HFFc6 (cell line): Measurements from ENCODE around the gene PTRH1. TPM values are rescaled to one million over a fixed set of nuclear protein-coding genes. Genes with fewer than 3 reads are reported as not detected.

Experiments
- DNase-seq: peaks from one replicate; pipeline ENCODE4 v3.0.0-alpha.2; 2018
- H3K27ac Mint-ChIP-seq: 2 replicates; pipeline ENCODE4 v1.8.0; 2020; ENCODE audit warnings: mild to moderate bottlenecking, mixed read lengths
- H3K27me3 Mint-ChIP-seq: 2 replicates; pipeline ENCODE4 v1.8.0; 2021; ENCODE audit warnings: mild to moderate bottlenecking, moderate library complexity, mixed read lengths; ENCODE audit not compliant: insufficient read depth
- H3K36me3 Mint-ChIP-seq: 2 replicates; pipeline ENCODE4 v1.8.0; 2021; ENCODE audit warnings: low read depth, mixed read lengths
- H3K4me1 Mint-ChIP-seq: 2 replicates; pipeline ENCODE4 v1.8.0; 2020; ENCODE audit warnings: low read depth, mixed read lengths
- H3K4me3 Mint-ChIP-seq: 2 replicates; pipeline ENCODE4 v1.8.0; 2020; ENCODE audit warnings: mild to moderate bottlenecking, moderate library complexity, mixed read lengths
- H3K9me3 Mint-ChIP-seq: 2 replicates; pipeline ENCODE4 v1.8.0; 2020; ENCODE audit warnings: mild to moderate bottlenecking, mixed read lengths
- total RNA-seq, 6 experiments: library from RNA; stranded (reverse); fragmentation: NEBNext Ultra II Directional; extraction: Animal tissue kit (Norgen Biotek cat#: 25700); gene quantifications; 2 replicates in 1 of 6; 3 replicates in 5 of 6; pipeline ENCODE4 v1.2.3, GENCODE V29; 2021
- TF ChIP-seq, protein P1 (sequence below): fragments of 200-600 bp; sonication (generic); IDR thresholded peaks from 2 replicates; pipeline ENCODE4 v1.5.0; 2021; ENCODE audit warnings: antibody characterized with exemption, mild to moderate bottlenecking

Gene PTRH1
- total RNA-seq, 6 experiments from 2014 or later: 21.0 to 22.1 (median 21.5) TPM

DNA sequence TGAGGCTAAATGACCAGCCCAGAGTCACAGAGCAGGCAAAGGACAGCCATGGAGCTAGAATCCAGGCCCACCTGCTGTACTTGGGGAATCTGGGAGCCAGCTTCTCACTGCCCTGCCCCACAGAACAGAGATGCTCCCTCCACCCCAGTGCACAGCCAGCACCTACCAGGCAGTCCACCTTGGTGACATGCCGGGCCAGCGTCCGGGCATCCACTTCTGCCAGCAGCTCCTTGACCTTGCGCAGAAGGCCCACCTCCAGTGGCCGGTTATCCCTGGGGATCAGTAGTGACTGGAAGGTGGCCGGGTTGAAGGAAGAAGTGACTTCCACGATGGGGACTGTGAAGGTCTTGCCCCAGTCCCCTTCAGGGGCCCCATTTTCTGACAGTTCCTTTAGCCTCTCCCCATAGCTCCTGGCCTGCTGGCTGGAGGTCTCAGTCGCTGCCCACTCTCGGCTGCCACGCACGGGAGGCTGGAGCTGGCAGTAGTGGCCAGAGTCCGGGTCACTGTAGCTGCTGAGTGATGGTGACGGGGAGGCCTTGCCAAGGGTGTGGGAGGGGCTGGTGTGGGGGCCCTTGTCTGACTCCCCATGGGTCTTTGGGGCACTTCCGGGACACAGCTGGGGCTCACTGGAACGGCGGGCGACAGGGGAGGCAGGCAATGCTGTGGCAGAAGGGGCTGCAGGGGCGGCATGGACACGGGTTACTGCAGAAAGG is 29.1 kb upstream of the PTRH1 start:
- Mint-ChIP-seq H3K4me1 (peaks cover 12% of the 10 kb centered on the region), H3K27ac (no peak overlapping the region), H3K27me3 (peaks cover 35% of the 10 kb centered on the region), H3K9me3 (no peaks in the 10 kb centered on the region), H3K4me3 (no peak overlapping the region), H3K36me3 (no peaks in the 10 kb centered on the region)
- no peak for DNase-seq
- TF ChIP-seq, protein P1, sequence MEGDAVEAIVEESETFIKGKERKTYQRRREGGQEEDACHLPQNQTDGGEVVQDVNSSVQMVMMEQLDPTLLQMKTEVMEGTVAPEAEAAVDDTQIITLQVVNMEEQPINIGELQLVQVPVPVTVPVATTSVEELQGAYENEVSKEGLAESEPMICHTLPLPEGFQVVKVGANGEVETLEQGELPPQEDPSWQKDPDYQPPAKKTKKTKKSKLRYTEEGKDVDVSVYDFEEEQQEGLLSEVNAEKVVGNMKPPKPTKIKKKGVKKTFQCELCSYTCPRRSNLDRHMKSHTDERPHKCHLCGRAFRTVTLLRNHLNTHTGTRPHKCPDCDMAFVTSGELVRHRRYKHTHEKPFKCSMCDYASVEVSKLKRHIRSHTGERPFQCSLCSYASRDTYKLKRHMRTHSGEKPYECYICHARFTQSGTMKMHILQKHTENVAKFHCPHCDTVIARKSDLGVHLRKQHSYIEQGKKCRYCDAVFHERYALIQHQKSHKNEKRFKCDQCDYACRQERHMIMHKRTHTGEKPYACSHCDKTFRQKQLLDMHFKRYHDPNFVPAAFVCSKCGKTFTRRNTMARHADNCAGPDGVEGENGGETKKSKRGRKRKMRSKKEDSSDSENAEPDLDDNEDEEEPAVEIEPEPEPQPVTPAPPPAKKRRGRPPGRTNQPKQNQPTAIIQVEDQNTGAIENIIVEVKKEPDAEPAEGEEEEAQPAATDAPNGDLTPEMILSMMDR: no peak

DNA sequence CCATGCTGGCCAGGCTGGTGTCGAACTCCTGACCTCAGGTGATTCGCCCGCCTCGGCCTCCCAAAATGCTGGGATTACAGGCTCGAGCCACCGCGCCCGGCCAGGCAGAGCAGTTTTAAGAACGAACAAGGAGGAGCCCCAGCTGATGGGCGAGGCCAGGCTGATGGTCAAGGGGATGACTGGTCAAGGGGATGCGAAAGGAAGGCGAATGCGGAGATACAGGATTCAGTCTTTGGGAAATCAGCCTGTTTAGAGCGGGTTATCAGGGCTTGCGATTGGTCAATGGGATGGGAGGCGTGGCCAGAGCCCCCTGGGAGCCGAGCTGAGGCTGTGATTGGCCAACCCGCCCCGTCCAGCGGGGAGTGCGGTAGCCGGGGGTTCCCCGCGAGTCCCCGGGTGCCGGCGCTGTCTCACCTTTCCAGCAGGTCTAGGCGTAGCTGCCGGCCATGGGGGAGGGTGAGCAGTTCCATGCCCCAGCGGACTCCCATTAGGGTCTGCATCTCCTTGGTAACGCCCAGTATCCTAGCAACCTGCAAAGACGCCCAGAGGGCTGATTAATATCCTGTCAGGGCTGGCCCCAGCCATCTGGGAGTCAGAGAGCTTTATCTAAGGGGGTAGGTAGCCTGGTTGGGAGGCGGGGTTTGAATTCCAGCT is 27.1 kb upstream of the PTRH1 start:
- H3K4me3 Mint-ChIP-seq: peak overlapping the region; percentile 83
- TF ChIP-seq, protein P1: no peak
- peaks cover 34% of the 10 kb centered on the region for H3K27me3 Mint-ChIP-seq
- H3K4me1 Mint-ChIP-seq: peaks cover 12% of the 10 kb centered on the region
- DNase-seq: peak; percentile 80
- no peaks in the 10 kb centered on the region for H3K36me3 Mint-ChIP-seq
- no peaks in the 10 kb centered on the region for H3K9me3 Mint-ChIP-seq
- H3K27ac Mint-ChIP-seq: peak overlapping the region; percentile 72

DNA sequence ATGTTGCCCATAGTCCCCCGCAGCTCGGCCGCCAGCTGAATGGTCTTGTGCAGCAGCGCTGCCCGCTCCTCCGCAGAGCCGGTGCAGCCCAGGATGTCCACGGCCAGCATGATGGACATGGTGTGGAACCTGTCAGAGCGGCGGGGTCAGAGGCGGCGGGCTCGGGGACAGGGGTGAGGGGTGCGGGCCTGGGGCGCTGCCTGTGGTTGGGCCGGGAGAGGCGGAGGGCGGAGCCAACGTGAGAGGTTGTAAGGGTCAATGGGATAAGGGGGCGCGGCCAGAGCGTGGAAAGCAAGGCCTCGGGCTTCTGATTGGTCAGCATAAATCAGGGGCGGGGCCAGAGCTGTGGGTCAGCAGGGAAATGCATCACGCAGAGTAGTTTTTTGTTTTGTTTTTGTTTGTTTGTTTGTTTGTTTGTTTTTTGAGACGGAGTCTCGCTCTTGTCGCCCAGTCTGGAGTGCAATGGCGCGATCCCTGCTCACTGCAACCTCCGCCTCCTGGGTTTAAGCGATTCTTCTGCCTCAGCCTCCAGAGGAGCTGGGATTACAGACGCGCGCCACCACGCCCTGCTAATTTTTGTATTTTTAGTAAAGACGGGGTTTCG is 26.5 kb upstream of the PTRH1 start:
- H3K4me3 Mint-ChIP-seq: peak overlapping the region; percentile 83
- peak; percentile 16 for DNase-seq
- peaks cover 29% of the 10 kb centered on the region for H3K27me3 Mint-ChIP-seq
- H3K27ac Mint-ChIP-seq: peak overlapping the region; percentile 72
- H3K9me3 Mint-ChIP-seq: no peaks in the 10 kb centered on the region
- H3K4me1 Mint-ChIP-seq: peaks cover 12% of the 10 kb centered on the region
- H3K36me3 Mint-ChIP-seq: no peaks in the 10 kb centered on the region
- TF ChIP-seq, protein P1: no peak

DNA sequence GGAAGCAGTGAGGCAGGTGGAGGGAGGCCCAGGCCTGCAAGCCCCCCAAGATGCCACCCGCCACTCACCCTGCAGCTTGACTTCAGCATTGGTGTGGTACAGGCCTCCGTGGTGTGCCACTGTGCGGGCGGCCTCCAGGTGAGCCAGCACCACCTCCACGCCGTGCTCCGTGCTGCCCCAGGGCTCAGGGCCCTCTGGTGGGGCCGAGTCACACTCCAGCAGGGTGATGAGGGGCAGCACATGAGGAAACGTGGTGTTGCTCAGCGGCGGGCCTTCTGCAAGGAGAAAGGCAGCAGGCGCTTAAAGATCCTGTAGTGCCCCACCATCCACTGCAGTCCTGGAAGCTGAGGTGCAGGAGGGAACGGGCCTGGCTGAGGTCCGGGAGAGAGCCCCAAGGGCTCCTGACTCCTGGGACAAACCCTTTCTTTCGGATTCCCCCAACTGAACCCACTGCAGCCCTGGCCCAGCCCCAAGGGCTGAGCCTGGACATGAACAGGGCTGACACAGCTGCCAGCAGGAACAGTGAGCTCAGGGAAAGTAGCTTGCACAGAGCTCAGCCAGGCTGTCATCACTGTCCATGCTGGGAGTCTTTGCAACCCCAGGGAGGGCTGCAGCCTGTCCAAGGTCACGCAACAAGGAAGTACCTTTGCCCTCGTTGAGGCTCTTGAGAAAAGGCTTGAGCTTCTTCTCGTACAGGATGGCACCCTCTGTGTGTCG is 24.3 kb upstream of the PTRH1 start:
- Mint-ChIP-seq H3K36me3 (no peaks in the 10 kb centered on the region), H3K27ac (no peak overlapping the region), H3K4me1 (peaks cover 12% of the 10 kb centered on the region), H3K4me3 (no peak overlapping the region), H3K27me3 (peaks cover 13% of the 10 kb centered on the region), H3K9me3 (no peaks in the 10 kb centered on the region)
- DNase-seq: no peak
- TF ChIP-seq, protein P1: no peak

DNA sequence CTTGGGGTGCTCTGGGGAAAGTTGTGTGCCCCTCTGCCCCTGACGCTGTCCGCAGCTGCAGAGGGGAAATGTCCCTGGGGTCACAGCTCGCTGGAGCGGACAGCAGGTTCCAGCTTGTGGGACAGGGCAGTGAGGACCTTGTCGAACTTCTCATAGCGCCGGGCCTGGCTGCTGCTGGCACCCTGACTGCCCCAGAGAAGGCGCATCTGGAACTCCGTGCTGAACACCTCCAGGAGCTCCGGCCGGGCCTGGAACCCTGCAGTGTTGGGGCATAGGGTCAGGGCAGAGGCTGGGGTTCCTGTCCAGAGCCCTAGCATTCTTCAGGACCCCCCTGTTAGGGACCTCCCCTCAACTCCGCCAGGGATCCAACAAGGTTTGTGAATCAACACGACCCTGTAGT is 23.2 kb upstream of the PTRH1 start:
- H3K27ac Mint-ChIP-seq: no peak overlapping the region
- no peak for DNase-seq
- no peak overlapping the region for H3K4me3 Mint-ChIP-seq
- H3K9me3 Mint-ChIP-seq: no peaks in the 10 kb centered on the region
- TF ChIP-seq, protein P1: no peak
- H3K4me1 Mint-ChIP-seq: peaks cover 19% of the 10 kb centered on the region
- no peaks in the 10 kb centered on the region for H3K36me3 Mint-ChIP-seq
- peaks cover 13% of the 10 kb centered on the region for H3K27me3 Mint-ChIP-seq
